Thyroid gland (tissue), 4 donors: Measurements from ENCODE around the gene POLL. TPM values are rescaled to one million over a fixed set of nuclear protein-coding genes. Genes with fewer than 3 reads are reported as not detected.

Experiments
- DNase-seq, 2 donors: peaks; one replicate each; pipeline ENCODE4 v3.0.0-alpha.2; 2019
- H3K27ac ChIP-seq, 3 donors: fragments of 200-600 bp; sonication (generic); 1 replicate in 2 of 3; 2 replicates in 1 of 3; pipeline ENCODE4 v1.5.1; 2016 to 2019; ENCODE audit warnings: mild to moderate bottlenecking in 1 of 3, moderate library complexity in 1 of 3
- H3K27me3 ChIP-seq: fragments of 200-600 bp; sonication (generic); one replicate; pipeline ENCODE4 v1.5.1; 2019
- H3K36me3 ChIP-seq, 2 donors: fragments of 200-600 bp; sonication (generic); one replicate each; pipeline ENCODE4 v1.5.1; 2016 to 2019
- H3K4me1 ChIP-seq, 2 donors: fragments of 200-600 bp; sonication (generic); one replicate each; pipeline ENCODE4 v1.5.1; 2017 to 2019
- H3K4me3 ChIP-seq, 3 donors: fragments of 200-600 bp; sonication (generic); replicated peaks in 1 of 3; 1 replicate in 2 of 3; 2 replicates in 1 of 3; pipeline ENCODE4 v1.5.1; 2016; ENCODE audit warnings: mild to moderate bottlenecking in 1 of 3
- H3K9me3 ChIP-seq: fragments of 200-600 bp; sonication (generic); one replicate; pipeline ENCODE4 v1.5.1; 2017
- CTCF ChIP-seq, 6 experiments: fragments of 200-600 bp in 3 of 6; fragments of 450-650 bp in 3 of 6; sonication (generic) in 3 of 6; IDR thresholded peaks; one replicate each; pipeline ENCODE4 v1.5.1; 2016 to 2019; ENCODE audit warnings: antibody characterized with exemption in 6 of 6, mild to moderate bottlenecking in 2 of 6, inconsistent platforms in 1 of 6, moderate library complexity in 1 of 6
- POLR2A ChIP-seq, 2 donors: fragments of 450-650 bp; IDR thresholded peaks; one replicate each; pipeline ENCODE4 v1.6.1; 2017; ENCODE audit warnings: antibody characterized with exemption in 2 of 2, mild to moderate bottlenecking in 2 of 2, moderate library complexity in 1 of 2
- WGBS, 2 donors: methylation state at CpG; one replicate each; pipeline ENCODE4 v1.1.5; 2017; 5-methylcytosine and 5-hydroxymethylcytosine counted together
- intact Hi-C: fragments of 100-400 bp; cut with DNase I; formaldehyde crosslinking; loops from one replicate; pipeline ENCODE4 v1.15.1; 2023
- total RNA-seq, 4 donors: library from RNA; depleted of rRNA; stranded (reverse); fragments of >200 nt; gene quantifications; one replicate each; pipeline ENCODE4 v1.2.3, GENCODE V29; 2016

Gene POLL
- total RNA-seq, 4 donors from 2014 or later = 26.2 to 34.9 (median 33.1) TPM

GRCh38 chr10:101557541-101557940, 30.5 kb downstream of the POLL start:
- no peaks in the 10 kb centered on the region for H3K27me3 ChIP-seq
- no peaks in the 10 kb centered on the region for H3K9me3 ChIP-seq
- H3K36me3 ChIP-seq = peaks cover 4 to 10% of the 10 kb centered on the region in 2 donors
- no peaks in the 10 kb centered on the region for H3K4me1 ChIP-seq
- no peak overlapping the region for H3K27ac ChIP-seq
- H3K4me3 ChIP-seq = no peak overlapping the region
- intact Hi-C loops = no loop called here
- 88 to 89% methylated on average over 2 of the region's 2 CpGs for WGBS, 2 donors
- DNase-seq = no peak
- TF ChIP-seq POLR2A (IDR thresholded peaks at IDR 0.05) (no peak), CTCF (IDR thresholded peaks at IDR 0.05) (no peak)

DNA sequence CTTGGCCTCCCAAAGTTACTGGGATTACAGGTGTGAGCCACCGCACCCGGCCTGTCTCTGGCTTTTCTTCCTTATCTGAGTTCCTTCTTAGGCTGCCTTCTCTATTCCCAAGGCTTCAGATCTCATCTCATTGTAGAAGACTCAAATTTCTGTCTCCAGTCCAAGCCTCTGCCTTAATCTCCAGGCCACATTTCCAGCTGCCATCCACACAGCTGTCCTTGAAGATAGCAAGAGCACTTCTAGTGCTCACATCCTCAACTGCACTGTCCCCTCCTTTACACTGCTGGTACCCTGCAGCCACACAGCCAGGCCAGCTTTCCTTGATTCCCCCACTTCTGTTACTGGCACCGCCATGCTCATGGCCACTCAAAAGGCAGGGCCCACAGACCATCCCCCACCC, 35.6 kb downstream of the POLL start:
- no peak for TF ChIP-seq POLR2A (IDR thresholded peaks at IDR 0.05)
- no peak for TF ChIP-seq CTCF (IDR thresholded peaks at IDR 0.05)
- DNase-seq = no peak
- Histone ChIP-seq H3K9me3 (no peaks in the 10 kb centered on the region), H3K27ac (no peak overlapping the region), H3K27me3 (no peaks in the 10 kb centered on the region), H3K36me3 (peaks cover 4 to 13% of the 10 kb centered on the region in 2 donors), H3K4me3 (no peak overlapping the region), H3K4me1 (no peaks in the 10 kb centered on the region)
- 96 to 98% methylated on average over 3 of the region's 3 CpGs for WGBS, 2 donors
- intact Hi-C loops = no loop called here

DNA sequence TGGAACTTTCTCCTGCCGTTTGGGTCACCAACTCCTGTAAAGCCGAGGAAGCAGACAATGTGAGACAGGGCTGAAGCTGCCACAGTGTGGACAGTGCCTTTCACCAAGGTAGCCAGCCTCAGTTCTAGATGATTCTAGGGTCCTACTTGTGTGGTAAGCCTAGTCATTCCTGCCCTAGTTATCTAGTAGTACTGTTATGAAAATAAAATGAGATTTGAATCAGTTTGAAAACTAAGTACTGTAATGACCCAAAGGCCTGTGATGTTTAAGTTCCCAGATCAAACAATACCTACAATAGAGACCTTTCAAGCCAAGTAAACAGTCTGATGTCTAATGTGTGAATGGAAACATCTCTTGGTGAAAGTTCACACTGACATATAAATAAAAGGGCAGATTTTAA, 37.1 kb downstream of the POLL start:
- H3K9me3 ChIP-seq = no peaks in the 10 kb centered on the region
- H3K27me3 ChIP-seq = no peaks in the 10 kb centered on the region
- H3K27ac ChIP-seq = no peak overlapping the region
- H3K36me3 ChIP-seq = peaks cover 4 to 13% of the 10 kb centered on the region in 2 donors
- no peaks in the 10 kb centered on the region for H3K4me1 ChIP-seq
- WGBS, 2 donors = 91 to 95% methylated on average over 2 of the region's 2 CpGs
- H3K4me3 ChIP-seq = no peak overlapping the region
- intact Hi-C loops = no loop called here
- TF ChIP-seq CTCF (IDR thresholded peaks at IDR 0.05) (no peak), POLR2A (IDR thresholded peaks at IDR 0.05) (no peak)
- no peak for DNase-seq

GRCh38 chr10:101545898-101546297, 42.2 kb downstream of the POLL start:
- TF ChIP-seq CTCF (IDR thresholded peaks at IDR 0.05) = no peak
- TF ChIP-seq POLR2A (IDR thresholded peaks at IDR 0.05) = no peak
- no peak overlapping the region for H3K4me3 ChIP-seq
- H3K27ac ChIP-seq = no peak overlapping the region
- H3K27me3 ChIP-seq = no peaks in the 10 kb centered on the region
- intact Hi-C loops = no loop called here
- no peaks in the 10 kb centered on the region for H3K9me3 ChIP-seq
- no peaks in the 10 kb centered on the region for H3K4me1 ChIP-seq
- DNase-seq = no peak
- no peaks in the 10 kb centered on the region for H3K36me3 ChIP-seq

- Histone ChIP-seq H3K27ac (no peak overlapping the region), H3K4me1 (no peaks in the 10 kb centered on the region), H3K9me3 (no peaks in the 10 kb centered on the region), H3K27me3 (no peaks in the 10 kb centered on the region), H3K36me3 (peaks cover under 1 to 12% of the 10 kb centered on the region in 2 donors), H3K4me3 (no peak overlapping the region)
- intact Hi-C loops = no loop called here
- 100% methylated on average over 2 of the region's 2 CpGs for WGBS, 2 donors
- no peak for DNase-seq
- TF ChIP-seq CTCF (IDR thresholded peaks at IDR 0.05) = no peak
- no peak for TF ChIP-seq POLR2A (IDR thresholded peaks at IDR 0.05)
Measured at GRCh38 chr10:101538446-101538845, 49.6 kb downstream of the POLL start.
